ENCODE measurements around the gene MT3. TPM values are rescaled to one million over a fixed set of nuclear protein-coding genes. Genes with fewer than 3 reads are reported as not detected.

Gene MT3
- total and polyA plus RNA-seq, 2 of the 8 experiments (the other 6 are each of a cell fraction or from before 2014, with no cell fraction given) = 0.17 TPM; not detected in 1

- H4K5ac ChIP-seq (ENCODE audit: insufficient read length, low read depth, low read length) = no peak within 1 kb of the TSS
- H3K27ac ChIP-seq (ENCODE audit: low read depth, low read length) = no peak within 1 kb of the TSS
- no peaks in the 10 kb centered on the region for H3K79me2 ChIP-seq (ENCODE audit: control insufficient read depth in 1 of 2, insufficient read depth in 2 of 2, low read length in 2 of 2)
- H2BK15ac ChIP-seq (ENCODE audit: low read length) = peak within 1 kb of the TSS; percentile 93; the same call in 1 of the 2 replicates
- H2BK20ac ChIP-seq (ENCODE audit: low read length) = peak within 1 kb of the TSS; percentile 66; the same call in 1 of the 2 replicates
- no peaks in the 10 kb centered on the region for H3K79me1 ChIP-seq (ENCODE audit: low read depth, low read length)
- H3K4me3 ChIP-seq (ENCODE audit: extremely low read depth in 1 of 4, insufficient read depth in 2 of 4, low read depth in 3 of 4, low read length in 4 of 4) = peak within 1 kb of the TSS; percentile 35 to 62 (median 47)
- no peak within 1 kb of the TSS for H2BK5ac ChIP-seq (ENCODE audit: low read depth, low read length)
- FAIRE-seq (no peak), DNase-seq (ENCODE audit: low read depth in 1 of 2, low spot score in 2 of 2) (peak in 1 of 2 experiments; percentile 74)
- H3K4me2 ChIP-seq (ENCODE audit: insufficient read depth in 1 of 2, low read depth in 2 of 2, low read length in 2 of 2) = peak within 1 kb of the TSS; percentile 70 to 77
- H4K8ac ChIP-seq (ENCODE audit: extremely low read depth, insufficient read depth, low read length) = peak within 1 kb of the TSS; percentile 28; the same call in 1 of the 2 replicates
- H3K4ac ChIP-seq (replicated peaks; ENCODE audit: insufficient read length, low read depth, low read length) = no peak within 1 kb of the TSS
- ChIA-PET POLR2A (ENCODE audit: partially characterized antibody) (interaction anchor here (0.6 to 8.0 kb wide), 12 partner anchors 9 to 93 kb away, joined by 3 to 66 read pairs (median 3); partner anchors contain the start of genes BBS2, MT1E and MT1H), CTCF (ENCODE audit: partially characterized antibody) (interaction anchor here (1.3 to 9.2 kb wide), 4 partner anchors 9 to 94 kb away, joined by 4 to 85 read pairs (median 4); no protein-coding TSS in a partner anchor)
- H2AFZ ChIP-seq (ENCODE audit: low read length) = peak within 1 kb of the TSS; percentile 43; the same call in 1 of the 2 replicates
- H4K91ac ChIP-seq (replicated peaks; ENCODE audit: insufficient read length, low read length) = no peak within 1 kb of the TSS
- H3K14ac ChIP-seq (ENCODE audit: insufficient read length) = no peak within 1 kb of the TSS
- no peaks in the 10 kb centered on the region for H3K9me3 ChIP-seq (ENCODE audit: insufficient read depth in 2 of 2, low read depth in 1 of 2, low read length in 1 of 2)
- peaks cover 27 to 64% (median 52%) of the 10 kb centered on the region in 4 experiments for H3K27me3 ChIP-seq (replicated peaks in 1 of 4; ENCODE audit: control insufficient read depth in 3 of 4, extremely low read depth in 1 of 4, insufficient read depth in 3 of 4, low read length in 3 of 4)
- H2AK5ac ChIP-seq (ENCODE audit: low read depth, low read length) = peak within 1 kb of the TSS; percentile 97
- H3K18ac ChIP-seq (ENCODE audit: extremely low read depth, low read length) = 0 out of 2 replicates have a peak within 1 kb of the TSS, but pooled peaks have one; percentile 66
- H3K23ac ChIP-seq (ENCODE audit: insufficient read length) = no peak within 1 kb of the TSS
- H3K56ac ChIP-seq (replicated peaks; ENCODE audit: insufficient read length, low read depth, low read length) = no peak within 1 kb of the TSS
- 11% methylated on average over 34 of the region's 62 CpGs; no CpG with 5 or more reads in 1 of the 2 experiments for WGBS, 2 experiments (ENCODE audit: extremely low coverage in 1 of 2, insufficient coverage in 1 of 2, insufficient read length in 1 of 2, insufficient replicate concordance in 2 of 2, low coverage in 1 of 2, low lambda C conversion rate in 2 of 2, missing lambda C conversion rate in 1 of 2)
- peak within 1 kb of the TSS; percentile 95 for H2BK12ac ChIP-seq (ENCODE audit: low read depth, low read length)
- H4K20me1 ChIP-seq (replicated peaks in 1 of 2; ENCODE audit: control insufficient read depth in 1 of 2, insufficient read depth in 2 of 2, low read length in 2 of 2) = peaks cover 0 to 2% of the 10 kb centered on the region in 2 experiments
- no peaks in the 10 kb centered on the region for H3K36me3 ChIP-seq (ENCODE audit: control insufficient read depth in 2 of 4, insufficient read depth in 4 of 4, low read length in 3 of 4)
- no peak within 1 kb of the TSS for H2BK120ac ChIP-seq (replicated peaks; ENCODE audit: low read depth, low read length)
- H3K23me2 ChIP-seq (ENCODE audit: low read depth, low read length) = peaks cover 11% of the 10 kb centered on the region; the same call in 1 of the 2 replicates
- H3K9ac ChIP-seq (replicated peaks in 1 of 4; ENCODE audit: extremely low read depth in 1 of 4, low read depth in 3 of 4, low read length in 3 of 4) = no peak within 1 kb of the TSS; a peak in 1 of 7 replicates
- H3K4me1 ChIP-seq (replicated peaks in 1 of 4; ENCODE audit: control insufficient read depth in 3 of 4, insufficient read depth in 4 of 4, low read length in 3 of 4) = peaks cover 7 to 21% (median 10%) of the 10 kb centered on the region in 4 experiments
- TF ChIP-seq KDM1A (IDR thresholded peaks at IDR 0.05; ENCODE audit: borderline replicate concordance, low read length) = peak; percentile 86; the same call in 1 of the 2 replicates
- TF ChIP-seq, protein P1, sequence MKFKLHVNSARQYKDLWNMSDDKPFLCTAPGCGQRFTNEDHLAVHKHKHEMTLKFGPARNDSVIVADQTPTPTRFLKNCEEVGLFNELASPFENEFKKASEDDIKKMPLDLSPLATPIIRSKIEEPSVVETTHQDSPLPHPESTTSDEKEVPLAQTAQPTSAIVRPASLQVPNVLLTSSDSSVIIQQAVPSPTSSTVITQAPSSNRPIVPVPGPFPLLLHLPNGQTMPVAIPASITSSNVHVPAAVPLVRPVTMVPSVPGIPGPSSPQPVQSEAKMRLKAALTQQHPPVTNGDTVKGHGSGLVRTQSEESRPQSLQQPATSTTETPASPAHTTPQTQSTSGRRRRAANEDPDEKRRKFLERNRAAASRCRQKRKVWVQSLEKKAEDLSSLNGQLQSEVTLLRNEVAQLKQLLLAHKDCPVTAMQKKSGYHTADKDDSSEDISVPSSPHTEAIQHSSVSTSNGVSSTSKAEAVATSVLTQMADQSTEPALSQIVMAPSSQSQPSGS (IDR thresholded peaks at IDR 0.05; ENCODE audit: low read length) = no peak
- TF ChIP-seq KDM4A (IDR thresholded peaks at IDR 0.05; ENCODE audit: low read depth, low read length, severe bottlenecking) = peak; percentile 66
- no peak for TF ChIP-seq SRF (IDR thresholded peaks at IDR 0.05; ENCODE audit: low read depth, low read length)
- TF ChIP-seq, protein P2, sequence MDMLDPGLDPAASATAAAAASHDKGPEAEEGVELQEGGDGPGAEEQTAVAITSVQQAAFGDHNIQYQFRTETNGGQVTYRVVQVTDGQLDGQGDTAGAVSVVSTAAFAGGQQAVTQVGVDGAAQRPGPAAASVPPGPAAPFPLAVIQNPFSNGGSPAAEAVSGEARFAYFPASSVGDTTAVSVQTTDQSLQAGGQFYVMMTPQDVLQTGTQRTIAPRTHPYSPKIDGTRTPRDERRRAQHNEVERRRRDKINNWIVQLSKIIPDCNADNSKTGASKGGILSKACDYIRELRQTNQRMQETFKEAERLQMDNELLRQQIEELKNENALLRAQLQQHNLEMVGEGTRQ (IDR thresholded peaks at IDR 0.05; ENCODE audit: low read length) = no peak
- TF ChIP-seq EP300 (IDR thresholded peaks at IDR 0.05; ENCODE audit: borderline replicate concordance in 1 of 2, low read depth in 2 of 2, low read length in 2 of 2) = no peak
- no peak for TF ChIP-seq BCL11A (IDR thresholded peaks at IDR 0.05; ENCODE audit: low read depth in 2 of 2, low read length in 2 of 2)
Measured at GRCh38 chr16:56608043-56608875, 18.9 kb downstream of the MT3 start, which contains the start of gene MT2A. Gene MT2A (plus strand): TSS chr16:56608584. CDS start chr16:56608656, 72 bp downstream.

Measured in H1 (cell line).